GM18508 (cell line): ENCODE results near the gene TAS2R60.
"Not testable (repeated sequence)": the region's sequence is repeated elsewhere in the genome, so short reads cannot be mapped to it uniquely, and the experiment has no call there.

Source experiments
- ATAC-seq: cut with Tn5 transposase; IDR thresholded peaks from one replicate; pipeline ENCODE4 v1.9.1; 2021; ENCODE audit warnings: moderate number of reproducible peaks; ENCODE audit not compliant: insufficient read depth, unreplicated experiment

The TAS2R60 gene

GRCh38 chr7:143463556-143463955 lies 20.3 kb downstream of the TAS2R60 start:
- ATAC-seq, result no peak

- ATAC-seq, result no peak
These were observed 20.7 kb downstream of the TAS2R60 start for GRCh38 chr7:143463957-143464356.

- no peak for ATAC-seq
These were observed 24.5 kb downstream of the TAS2R60 start for GRCh38 chr7:143467724-143468123.

- ATAC-seq, result not testable (repeated sequence)
These were observed 28.9 kb downstream of the TAS2R60 start for GRCh38 chr7:143472071-143472689.

- no peak for ATAC-seq
These were observed 34.4 kb downstream of the TAS2R60 start, which contains the start of gene TAS2R41 for GRCh38 chr7:143477501-143478150. TSS of gene TAS2R41 (plus strand) at chr7:143477873. CDS start at chr7:143477873, 0 bp downstream.

- no peak for ATAC-seq
These were observed 36.0 kb downstream of the TAS2R60 start for GRCh38 chr7:143479055-143479766.

GRCh38 chr7:143480501-143480900 lies 37.2 kb downstream of the TAS2R60 start:
- ATAC-seq, result no peak

GRCh38 chr7:143484119-143484518 lies 40.9 kb downstream of the TAS2R60 start:
- ATAC-seq, result no peak

- no peak for ATAC-seq
These were observed 41.8 kb downstream of the TAS2R60 start for GRCh38 chr7:143485094-143485493.

- no peak for ATAC-seq
These were observed 42.2 kb downstream of the TAS2R60 start for GRCh38 chr7:143485500-143485899.

- ATAC-seq, result not testable (repeated sequence)
These were observed 43.0 kb downstream of the TAS2R60 start for GRCh38 chr7:143486266-143486665.

- no peak for ATAC-seq
These were observed 43.8 kb downstream of the TAS2R60 start for GRCh38 chr7:143487061-143487460.

GRCh38 chr7:143487566-143487965 lies 44.3 kb downstream of the TAS2R60 start:
- no peak for ATAC-seq

- no peak for ATAC-seq
These were observed 47.6 kb downstream of the TAS2R60 start for GRCh38 chr7:143490717-143491306.

GRCh38 chr7:143492043-143492471 lies 48.8 kb downstream of the TAS2R60 start:
- ATAC-seq, result no peak

GRCh38 chr7:143492799-143493739 lies 49.8 kb downstream of the TAS2R60 start:
- ATAC-seq, result no peak

GRCh38 chr7:143493751-143494150 lies 50.5 kb downstream of the TAS2R60 start:
- no peak for ATAC-seq
